Bone marrow (tissue), 2 donors: ENCODE measurements around the gene SLTM.
"Not testable (repeated sequence)": the region's sequence is repeated elsewhere in the genome, so short reads cannot be mapped to it uniquely, and the experiment has no call there.

Experiments
- DNase-seq, 2 donors: peaks; one replicate each; lab custom pipeline; 2025; lab: John Stamatoyannopoulos, UW

SLTM gene

DNA sequence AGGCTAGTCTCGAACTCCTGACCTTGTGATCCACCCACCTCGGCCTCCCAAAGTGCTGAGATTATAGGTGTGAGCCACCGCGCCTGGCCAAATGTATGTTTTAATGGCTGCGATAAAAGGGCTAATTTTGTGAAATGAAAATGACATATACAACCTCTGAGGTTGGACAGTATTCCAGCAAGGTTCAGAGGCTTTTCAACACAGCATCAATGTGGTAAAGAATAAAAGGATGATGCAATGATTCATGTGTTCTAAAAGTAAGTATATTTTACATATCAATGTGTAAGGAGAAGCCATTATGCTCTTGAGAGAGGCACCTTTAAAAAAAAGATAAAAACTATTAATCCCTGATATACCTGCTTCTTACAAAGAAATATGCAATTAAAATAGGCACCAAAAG is 6.7 kb downstream of the SLTM start:
- DNase-seq = no peak

DNA sequence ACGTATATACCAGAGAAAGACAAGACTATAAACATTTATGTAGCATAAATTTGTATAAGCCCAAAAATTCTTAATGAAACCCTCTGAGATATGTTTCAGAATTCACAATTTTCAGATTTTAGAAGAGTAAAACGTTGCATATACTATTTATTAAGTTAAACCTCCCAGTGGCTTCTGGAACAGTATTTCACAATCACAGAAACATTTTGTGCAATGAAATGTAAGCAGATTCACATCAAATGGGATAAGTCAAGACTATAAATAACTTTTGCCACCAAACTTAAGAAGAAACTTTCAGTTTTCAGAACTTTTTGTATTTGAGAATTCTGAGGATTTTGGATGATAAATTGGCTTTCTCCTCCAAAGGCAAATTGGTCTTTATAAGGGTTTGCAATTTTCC is 9.2 kb downstream of the SLTM start:
- no peak for DNase-seq

DNA sequence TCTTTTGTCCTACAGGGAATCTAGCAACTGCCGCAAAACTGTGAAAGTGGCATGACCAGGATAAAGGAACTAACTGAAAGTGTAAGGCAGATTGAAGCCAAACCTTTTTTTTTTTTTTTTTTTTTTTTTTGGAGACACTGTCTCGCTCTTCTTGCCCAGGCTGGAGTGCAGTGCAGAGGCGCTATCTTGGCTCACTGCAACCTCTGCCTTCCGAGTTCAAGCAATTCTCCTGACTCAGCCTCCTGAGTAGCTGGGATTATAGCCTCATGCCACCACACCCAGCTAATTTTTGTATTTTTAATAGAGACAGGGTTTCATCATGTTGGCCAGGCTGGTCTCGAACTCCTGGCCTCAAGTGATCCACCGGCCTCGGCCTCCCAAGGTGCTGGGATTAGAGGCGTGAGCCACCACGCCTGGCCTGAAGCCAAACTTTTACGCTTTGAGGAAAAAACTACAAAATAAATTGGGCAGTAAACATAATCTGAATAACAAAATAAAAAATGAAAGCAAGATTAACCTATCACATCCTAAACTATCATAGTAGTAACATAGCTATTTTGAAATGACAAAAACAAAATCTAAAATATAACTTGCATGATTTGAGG is 9.7 kb downstream of the SLTM start:
- DNase-seq = no peak

DNA sequence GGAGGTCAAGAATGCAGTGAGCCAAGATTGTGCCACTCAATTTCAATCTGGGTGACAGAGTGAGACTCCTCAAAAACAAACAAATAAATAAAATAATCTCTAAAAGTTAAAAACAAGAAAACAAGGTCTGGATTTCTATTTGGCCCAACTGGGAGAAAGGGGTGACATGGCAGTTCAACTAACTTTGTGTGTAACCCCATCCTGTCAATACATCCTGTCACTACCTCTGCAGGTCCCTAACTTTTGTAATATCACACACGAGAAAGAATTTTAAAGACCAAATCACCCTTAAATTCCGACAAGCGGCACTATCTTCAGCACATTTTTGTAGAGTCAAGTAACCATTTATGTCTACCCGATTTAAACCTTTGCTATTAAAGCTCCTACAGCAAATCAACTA is 10.2 kb downstream of the SLTM start:
- DNase-seq = no peak

DNA sequence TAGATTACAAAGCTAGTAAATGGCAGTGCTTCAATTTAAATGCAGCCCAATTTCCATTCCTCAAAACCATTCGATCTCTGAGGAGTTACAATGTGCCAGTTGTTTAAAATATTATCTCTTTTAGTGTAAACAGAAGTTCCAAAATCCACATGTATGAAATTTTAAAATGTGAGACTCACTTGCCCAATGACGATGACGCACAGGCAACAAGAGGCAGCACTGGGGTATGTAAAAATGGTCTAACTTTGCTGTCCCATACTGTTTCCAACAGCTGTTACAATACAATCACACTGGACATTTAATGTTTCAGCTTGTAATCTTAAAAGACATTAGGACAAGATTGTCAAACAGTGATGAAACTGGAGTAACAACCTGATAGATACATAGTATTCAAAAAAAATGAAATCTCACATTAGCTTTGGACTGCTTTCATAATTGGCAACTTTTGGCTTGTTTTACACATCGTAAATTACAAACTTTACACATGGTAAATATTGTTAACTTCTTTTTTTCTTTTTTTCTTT is 12.2 kb downstream of the SLTM start:
- no peak for DNase-seq

DNA sequence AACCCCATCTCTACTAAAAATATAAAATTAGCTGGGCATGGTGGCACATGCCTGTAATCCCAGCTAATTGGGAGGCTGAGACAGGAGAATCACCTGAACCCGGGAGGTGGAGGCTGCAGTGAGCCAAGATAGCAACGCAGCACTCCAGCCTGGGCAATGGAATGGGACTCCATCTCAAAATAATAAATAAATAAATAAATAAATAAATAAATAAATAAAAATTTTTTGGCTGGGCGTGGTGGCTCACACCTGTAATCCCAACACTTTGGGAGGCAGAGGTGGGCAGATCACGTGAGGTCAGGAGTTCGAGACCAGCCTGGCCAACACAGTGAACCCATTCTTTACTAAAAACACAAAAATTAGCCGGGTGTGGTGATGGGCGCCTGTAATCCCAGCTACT is 13.0 kb downstream of the SLTM start:
- DNase-seq = not testable (repeated sequence)

DNA sequence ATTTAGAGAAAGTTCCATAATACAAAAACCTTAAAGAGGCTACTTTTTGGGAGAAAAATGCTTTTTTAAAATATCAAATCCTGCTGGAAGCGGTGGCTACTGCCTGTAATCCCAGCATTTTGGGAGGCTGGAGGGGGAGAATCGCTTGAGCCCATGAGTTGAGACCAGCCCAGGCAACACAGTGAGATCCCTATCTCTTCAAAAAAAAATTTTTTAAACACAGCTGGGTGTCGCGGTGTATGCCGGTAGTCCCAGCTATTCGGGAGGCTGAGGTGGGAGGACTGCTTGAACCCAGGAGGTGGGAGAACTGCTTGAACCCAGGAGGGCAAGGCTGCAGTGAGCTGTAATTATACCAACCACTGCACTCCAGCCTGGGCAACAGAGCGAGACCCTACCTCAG is 14.2 kb downstream of the SLTM start:
- DNase-seq = no peak

DNA sequence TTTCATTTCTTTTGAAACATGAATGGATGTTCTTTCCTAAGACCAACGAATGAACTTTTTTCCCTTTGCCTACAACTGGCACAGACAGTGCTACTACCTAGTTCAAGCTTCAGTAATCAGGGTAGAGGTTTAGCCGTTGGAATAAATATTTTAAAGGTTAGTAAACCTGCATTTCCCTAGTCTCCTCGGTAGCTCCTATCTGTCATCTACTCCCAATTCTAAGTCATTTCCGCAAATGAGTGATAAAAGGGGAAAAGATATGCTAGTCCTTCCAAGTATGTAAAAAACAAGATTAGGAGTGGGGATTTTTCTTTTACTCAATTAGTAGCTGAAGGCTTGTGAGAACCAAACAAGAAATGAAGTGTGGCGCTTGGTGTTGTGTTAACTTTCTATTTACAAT is 15.2 kb downstream of the SLTM start:
- no peak for DNase-seq

DNA sequence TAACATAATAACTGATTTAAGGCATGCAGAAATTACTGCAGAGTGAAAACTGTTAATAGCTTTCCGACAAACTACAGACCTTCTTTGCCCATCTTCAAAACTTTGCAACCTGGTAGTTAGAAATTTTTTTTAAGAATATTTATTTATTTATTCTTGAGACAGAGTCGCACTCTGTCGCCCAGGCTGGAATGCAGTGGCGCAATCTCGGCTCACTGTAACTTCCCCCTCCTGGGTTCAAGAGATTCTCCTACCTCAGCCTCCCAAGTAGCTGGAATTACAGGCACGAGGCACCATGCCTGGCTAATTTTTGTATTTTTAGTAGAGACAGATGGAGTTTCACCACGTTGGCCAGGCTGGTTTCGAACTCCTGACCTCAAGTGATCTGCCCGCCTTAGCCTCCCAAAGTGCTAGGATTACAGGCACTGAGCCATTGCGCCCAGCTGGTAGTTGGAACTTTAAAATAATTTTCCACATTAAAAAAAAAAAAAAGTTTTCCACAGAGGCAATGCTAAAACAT is 15.8 kb downstream of the SLTM start:
- DNase-seq = not testable (repeated sequence)

DNA sequence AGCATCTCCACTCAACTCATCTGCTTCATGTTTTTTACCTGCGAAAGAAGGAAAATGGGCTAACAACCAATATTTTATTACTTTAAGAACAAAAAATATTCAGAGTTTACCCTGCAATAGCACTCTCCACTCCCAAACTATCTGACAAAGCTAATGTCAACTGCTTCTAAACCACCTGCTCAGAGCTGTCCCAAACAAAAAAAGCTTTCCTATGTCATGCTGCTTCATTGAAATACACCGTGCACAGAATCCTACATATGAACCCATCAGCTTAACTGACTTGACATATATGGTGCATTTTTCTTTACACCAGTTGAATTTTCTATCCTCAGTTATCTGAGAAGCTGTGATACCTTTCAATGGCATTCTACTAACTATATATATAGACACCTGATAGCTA is 16.5 kb downstream of the SLTM start:
- no peak for DNase-seq

DNA sequence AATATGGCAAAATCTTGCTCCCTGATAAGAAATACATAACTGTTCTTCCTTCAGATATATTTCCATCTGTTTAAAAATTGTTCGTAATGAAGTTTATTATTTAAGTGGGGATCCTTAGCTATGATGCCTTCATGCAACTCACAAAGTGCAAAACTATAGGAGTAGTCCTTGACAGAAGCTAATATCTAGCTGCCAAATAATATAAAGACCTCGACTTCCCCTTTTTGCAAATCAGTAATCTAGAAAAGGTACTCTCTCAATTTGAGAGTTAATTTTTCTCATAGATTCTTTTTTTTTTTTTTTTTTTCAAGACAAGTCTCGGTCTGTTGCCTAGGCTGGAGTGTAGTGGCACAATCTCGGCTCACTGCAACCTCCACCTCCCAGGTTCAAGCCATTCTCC is 23.0 kb downstream of the SLTM start:
- no peak for DNase-seq

DNA sequence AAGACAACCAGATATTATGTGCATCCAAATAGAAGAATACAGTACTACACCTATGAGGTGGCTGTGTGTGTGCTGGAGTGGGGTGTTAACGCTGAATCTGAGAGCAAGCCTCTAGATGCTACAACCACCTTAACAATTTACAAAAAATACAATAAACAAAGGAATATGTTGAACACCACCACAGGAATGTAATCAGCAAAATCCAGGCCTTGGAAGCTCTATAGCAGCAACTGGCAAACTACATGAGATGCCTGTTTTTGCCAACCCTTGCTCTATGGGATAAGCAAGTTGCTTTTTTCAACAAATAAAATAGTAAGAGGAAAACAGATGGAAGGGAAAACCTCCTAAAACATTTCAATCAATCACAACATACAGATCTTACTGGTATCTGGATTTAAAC is 23.9 kb downstream of the SLTM start:
- DNase-seq = no peak

DNA sequence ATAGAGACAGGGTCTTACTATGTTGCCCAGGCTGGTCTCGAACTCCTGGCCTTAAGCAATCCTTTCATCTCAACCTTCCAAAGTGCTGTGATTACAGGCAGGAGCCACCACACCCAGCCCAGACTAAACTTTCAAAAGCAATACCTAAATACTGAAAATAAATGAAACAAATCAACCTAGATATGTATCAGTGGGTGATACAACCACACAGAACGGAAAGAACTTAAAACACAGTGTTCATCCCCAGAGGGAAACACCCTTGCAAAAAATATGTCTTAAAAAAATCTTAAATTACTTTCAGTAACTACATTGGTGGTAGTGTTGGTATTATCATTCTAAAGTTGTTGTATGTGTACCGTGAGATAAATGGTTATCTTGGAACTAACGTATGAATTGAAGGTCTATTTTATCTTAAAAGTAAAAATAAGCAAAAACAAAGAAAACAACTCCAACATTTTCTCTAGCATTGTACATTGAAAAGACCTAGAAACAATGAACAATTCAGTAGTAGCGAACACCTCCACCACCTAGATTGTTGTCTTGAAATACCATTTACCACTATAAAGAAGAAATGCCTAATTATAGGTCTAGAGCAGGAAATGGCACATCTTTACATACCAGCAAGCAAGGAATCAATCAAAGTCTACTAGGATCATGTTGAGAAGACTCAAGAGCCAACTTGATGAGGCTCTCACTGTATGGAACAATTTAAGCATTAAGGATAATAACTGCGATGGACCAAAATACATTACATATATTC is 24.7 kb downstream of the SLTM start:
- DNase-seq = no peak

DNA sequence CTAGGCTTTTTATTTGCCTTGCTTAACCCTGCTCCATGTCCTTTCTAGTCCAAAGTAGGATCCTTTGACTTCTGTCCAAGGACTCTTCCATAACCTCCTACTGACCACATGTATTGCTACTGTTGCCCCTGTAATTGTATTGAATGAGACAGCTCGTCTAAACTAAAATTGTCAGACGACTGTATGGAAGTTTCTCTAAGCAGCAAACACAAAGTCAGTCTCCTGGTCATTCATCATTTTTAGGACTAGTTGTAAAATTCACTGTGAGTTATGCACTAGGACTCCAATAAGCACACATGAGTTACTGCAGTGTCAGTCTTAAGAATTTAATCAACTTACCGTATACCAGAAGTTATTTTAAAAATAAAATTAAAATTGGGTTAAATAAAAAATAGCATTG is 32.8 kb downstream of the SLTM start:
- no peak for DNase-seq

DNA sequence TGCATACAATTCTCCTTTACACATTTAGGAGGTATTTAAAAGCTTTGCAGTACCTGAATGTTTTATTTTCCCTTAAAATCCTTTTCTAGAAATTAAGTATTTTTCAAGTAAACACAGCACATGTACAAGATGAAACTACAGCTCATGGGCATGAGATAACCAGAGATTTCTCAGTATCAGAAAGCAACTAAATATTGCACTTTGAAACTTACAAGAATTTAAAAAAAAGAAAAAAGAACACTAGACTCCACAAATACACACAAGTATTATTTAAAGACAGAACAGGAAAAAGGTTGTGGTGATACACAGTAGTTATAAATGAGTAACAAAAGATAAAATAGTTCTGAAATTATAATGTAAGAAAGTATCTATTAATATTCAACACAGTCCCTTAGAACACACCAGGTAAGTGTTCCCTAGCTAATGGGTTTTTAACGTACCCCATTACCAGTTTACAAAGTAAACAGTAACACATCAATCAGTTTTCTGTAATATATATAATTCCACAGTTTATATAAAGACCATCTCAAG is 35.3 kb downstream of the SLTM start:
- no peak for DNase-seq

DNA sequence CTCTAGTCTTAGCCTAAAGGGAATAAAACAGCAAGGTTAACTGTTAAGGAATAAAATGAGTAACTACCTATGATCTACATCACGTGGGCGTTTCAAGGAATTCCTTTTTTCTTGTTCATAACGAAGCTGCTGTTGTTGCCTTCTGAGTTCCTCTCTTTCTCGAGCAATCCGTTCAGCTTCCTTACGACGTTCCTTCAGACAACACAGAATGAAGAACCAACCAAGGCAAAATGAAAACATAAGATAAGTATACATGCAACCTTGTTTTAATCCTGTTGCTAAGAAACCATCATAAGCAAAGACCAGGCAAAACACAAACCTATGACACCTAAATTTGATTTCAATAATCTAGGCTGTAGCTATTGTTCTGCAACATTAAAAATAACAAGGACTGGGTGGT is 44.1 kb downstream of the SLTM start:
- no peak for DNase-seq

DNA sequence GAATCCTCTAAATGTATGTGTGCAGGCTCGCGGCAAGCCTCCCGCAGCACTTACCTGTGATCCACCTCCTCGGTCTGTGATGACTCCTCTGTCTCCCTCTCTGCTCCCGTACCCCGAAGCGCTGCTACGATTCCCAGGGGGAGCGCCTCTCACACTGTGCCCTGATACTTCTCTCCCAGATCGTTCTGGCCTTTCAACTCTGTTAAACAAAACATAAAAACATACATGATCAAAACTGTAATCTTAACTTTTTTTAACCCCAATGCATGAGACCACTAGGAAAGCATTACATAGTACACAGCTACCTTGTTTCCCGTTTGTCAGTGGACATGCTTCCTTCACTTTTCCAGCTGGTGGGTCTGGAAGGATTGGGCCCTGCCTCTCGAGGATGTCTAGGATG is 46.6 kb downstream of the SLTM start:
- no peak for DNase-seq

DNA sequence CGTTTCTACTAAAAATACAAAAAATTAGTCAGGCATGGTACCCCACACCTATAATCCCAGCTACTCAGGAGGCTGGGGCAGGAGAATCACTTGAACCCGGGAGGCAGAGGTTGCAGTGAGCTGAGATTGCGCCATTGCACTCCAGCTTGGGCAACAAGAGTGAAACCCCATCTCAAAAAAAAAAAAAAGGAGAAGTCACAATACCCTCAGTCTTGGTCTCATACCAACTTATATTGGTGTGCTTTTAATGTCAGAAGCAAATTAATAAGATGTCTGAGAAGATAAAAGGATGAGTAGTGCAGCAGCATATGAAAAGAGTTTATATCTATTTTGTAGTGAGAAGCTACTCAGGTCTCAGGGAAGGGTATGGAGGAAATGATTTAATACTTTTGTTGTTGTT is 49.6 kb downstream of the SLTM start:
- not testable (repeated sequence) for DNase-seq

DNA sequence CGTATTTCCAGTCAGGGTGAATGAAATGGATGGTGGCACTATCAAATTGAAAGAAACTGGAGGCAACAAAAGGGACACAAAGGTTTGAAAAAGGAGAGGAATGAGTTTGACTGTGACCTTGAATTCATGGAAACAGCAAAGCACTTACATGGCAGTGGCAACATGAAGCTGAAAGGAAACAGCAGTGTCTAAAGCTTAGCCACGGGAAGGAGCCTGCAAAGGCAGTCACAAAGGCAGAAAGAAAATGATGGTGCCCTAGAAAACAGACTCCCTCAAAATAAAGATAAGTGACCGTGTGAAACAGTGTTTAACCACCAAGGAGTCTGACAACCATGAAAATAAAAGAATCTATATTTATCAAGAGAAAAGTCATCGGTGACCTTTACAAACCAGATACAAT is 51.2 kb downstream of the SLTM start:
- DNase-seq = no peak

DNA sequence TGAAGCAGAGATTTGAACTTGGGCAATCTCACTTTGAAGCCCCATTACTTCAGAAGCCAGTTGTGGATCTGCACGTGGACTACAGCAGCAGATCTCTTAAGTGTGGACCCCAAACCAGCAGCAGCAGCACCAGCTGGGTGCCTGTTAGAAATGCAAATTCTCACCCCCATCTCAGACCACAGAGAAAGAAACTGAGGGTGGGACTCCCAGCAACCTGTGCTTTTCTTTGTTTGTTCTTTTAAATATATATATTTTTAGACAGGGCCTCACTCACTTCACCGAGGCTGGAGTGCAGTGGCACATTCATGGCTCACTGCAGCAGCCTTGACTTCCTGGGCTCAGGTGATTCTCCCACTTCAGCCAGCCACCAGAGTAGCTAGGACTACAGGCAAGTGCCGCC is 53.2 kb downstream of the SLTM start:
- DNase-seq = no peak

DNA sequence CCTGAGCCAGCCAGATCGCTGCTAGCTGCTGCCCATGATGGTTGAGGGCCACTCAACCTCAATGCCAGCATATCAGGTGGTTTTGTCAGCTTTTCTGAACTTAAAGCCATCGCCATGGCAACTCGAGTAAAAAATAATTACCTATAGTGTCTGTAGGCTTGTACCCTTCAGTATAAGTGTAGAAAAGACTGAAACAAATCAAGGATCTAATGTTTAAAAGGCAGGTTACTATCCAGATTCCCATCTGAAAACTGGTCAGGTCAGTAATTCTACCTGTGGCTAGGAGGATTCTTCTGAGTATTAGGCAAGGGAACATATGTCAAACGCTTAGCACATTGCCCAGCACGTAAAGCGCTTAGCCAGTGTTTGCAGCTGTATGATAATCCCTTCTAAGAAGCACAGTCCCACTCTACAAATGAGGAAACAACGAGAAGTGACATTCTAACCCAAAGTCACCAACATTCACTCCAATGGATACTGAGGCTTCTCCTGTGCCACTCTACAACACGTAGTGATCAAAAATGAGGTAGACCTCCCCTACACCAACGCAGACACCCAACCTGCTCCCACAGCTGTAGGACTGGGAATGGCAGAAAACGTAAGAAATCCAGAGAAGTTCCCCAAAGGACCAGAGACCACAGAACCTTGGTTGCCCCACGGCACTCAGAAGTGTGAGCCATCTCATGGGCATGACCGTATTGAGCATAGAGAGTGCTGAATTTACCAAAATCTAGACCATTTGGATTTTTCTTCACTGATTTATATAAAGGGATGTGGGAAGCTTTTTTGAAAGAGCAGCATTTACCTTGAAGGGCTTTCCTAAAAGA is 55.3 kb downstream of the SLTM start:
- DNase-seq = no peak

DNA sequence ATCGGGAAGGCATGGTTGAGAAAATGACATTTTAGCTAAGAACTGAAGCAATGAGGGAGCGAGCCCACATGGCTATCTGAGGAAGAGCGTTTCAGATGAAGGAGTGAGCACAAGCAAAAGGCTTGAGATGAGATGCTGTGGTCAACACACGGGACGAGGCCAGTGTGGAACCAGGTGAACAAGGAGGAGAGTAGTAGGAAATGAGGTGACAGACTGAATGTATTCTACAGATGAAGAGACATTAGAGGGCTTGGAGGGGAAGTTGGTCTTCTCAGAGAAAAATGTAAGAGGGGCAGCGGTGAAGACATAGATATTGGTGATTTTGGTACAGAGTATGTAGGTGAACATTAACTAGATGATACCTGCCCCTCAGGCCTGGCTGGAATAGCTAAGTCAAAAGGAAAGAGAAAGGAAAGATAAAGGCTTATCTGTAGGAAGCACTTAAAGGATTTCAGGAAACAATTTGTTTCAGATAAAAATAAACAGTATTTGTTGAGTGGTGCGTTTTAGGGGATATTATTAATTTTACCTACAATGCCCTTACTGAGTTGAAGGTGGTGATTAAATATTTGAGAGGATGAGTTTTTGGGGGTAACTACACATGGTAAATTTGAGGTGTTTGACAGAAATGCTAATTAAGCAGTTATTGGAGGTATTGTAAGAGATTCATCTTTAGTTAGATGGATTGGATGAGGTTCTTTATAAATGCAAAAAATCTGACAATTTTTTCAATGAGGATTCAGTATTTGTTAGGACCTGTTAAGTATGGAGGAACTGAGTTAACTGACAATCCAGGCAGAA is 57.0 kb downstream of the SLTM start:
- DNase-seq = no peak
